Measurements from ENCODE around the gene BYSL. TPM values are rescaled to one million over a fixed set of nuclear protein-coding genes. Genes with fewer than 3 reads are reported as not detected.

The BYSL gene
- total RNA-seq, 2 experiments from 2014 or later: 29.3 to 29.8 TPM

DNA sequence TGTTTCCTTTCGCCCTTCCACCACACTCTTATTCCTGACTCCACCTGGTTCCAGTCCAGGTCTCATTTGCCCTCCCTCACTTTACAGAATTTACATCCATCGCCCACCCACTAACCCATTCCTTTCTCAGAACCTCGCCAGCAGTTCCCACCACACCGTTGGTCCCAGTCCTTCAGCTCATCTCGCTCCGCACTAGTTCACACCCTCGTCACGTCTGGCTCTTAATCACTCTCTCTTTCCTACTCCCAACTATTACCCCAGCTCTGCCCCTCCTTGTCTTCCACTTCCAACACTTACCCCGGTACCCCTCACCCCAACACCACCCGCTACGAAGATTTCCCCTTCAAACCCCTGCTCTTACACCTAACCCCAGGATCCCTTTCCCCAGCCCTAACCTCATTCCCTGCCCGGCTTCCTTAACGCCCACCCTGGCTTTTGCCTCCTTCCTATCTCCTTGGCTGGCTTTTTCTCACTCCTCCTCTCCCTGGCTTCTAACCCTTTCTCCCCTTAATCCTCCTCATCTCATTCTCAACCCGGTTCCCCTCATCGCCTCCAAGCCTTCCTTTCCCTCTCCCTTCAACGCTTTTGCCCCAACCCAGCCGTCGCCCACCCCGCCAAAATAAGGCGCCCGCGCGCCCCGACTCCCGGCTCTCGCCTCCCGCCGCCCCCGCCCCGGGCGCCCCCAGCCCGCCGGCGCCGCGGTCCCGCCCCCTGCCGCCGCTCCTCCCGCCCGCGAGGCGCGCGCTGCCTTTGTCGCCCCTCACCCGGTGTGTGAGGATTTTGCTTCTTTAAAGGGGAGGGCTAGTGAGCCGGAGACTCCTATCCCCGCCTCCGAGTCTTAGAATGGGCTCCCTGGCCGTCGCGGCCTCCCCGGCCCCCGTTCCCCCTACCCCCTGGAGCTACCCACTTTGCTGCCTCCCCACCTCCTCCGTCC is 26.7 kb upstream of the BYSL start:
- Mint-ChIP-seq H3K4me3 (no peak overlapping the region), H3K27ac (peak overlapping the region; percentile 82), H3K36me3 (ENCODE audit: low read depth) (no peaks in the 10 kb centered on the region), H3K27me3 (no peaks in the 10 kb centered on the region), H3K9me3 (no peaks in the 10 kb centered on the region), H3K4me1 (peaks cover 16% of the 10 kb centered on the region)
- ChIA-PET CTCF (interaction anchor here (0.6 to 4.2 kb wide), 6 partner anchors 9 to 177 kb away, joined by 3 to 17 read pairs (median 6); partner anchors contain the start of genes BYSL, MED20 and TOMM6), POLR2A (interaction anchor here (0.6 kb wide), 1 partner anchor 185 kb away, joined by 3 read pairs; no protein-coding TSS in a partner anchor)
- no peak for DNase-seq

DNA sequence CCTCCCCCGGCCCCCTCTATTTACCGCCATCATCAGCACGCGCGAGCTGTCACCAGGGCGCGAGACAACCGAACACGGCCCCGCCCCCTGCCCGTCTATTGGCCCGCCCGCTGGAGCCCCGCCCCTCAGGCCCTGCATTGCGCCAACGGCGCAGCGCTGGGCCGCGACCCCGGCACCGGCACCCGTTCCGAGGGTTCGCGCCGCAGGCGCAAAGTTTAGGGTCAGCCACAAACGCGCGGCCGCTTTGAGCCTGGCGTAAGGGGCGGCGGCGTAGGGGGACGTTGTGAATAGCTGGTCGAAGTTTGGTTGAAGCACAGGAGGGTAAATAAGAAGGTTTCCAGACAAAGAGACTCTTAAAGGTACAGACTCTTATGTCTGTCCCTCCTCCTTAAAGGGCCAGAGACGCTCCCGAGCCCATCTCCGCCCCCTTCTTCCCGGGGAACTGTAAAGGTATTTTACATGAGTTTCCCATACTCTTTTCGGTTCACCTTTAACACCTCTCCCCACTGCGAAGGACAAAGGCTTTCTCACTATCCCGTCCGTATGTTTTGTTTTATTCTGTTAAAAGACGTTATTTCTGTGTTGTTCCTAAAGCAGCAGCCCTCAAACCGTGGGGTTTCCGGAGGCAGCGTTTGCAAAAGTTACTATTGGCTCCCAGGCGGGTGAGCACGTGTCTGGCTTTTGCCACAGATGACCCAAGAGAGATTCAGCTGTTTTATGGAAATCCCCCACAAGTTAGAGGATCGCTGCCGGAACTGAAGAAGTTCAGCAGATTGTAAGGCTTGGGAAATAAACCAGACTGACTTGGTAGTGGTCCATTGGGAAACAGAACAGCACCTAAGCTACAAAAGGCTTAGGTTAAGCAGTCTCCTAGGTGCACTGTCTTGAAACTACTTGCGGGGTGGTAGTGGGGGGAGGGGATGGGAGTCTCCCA is 25.7 kb upstream of the BYSL start, which contains the start of gene USP49:
USP49 (minus strand) TSS at position 76 of the 934 bp plus-strand sequence. CDS start 88,392 bp downstream, outside the sequence.
- no peak within 1 kb of the TSS for H3K4me3 Mint-ChIP-seq
- peak; percentile 92 for DNase-seq
- H3K27ac Mint-ChIP-seq: peak within 1 kb of the TSS; percentile 82
- CTCF ChIA-PET: interaction anchor here (0.9 to 4.2 kb wide), 8 partner anchors 9 to 148 kb away, joined by 3 to 17 read pairs (median 6); partner anchors contain the start of genes BYSL, MED20 and TOMM6
- H3K9me3 Mint-ChIP-seq: no peaks in the 10 kb centered on the region
- POLR2A ChIA-PET: interaction anchor here (0.6 to 1.3 kb wide), 2 partner anchors 146 to 256 kb away, joined by 3 read pairs; no protein-coding TSS in a partner anchor
- H3K36me3 Mint-ChIP-seq (ENCODE audit: low read depth): no peaks in the 10 kb centered on the region
- H3K27me3 Mint-ChIP-seq: no peaks in the 10 kb centered on the region
- peaks cover 16% of the 10 kb centered on the region for H3K4me1 Mint-ChIP-seq

DNA sequence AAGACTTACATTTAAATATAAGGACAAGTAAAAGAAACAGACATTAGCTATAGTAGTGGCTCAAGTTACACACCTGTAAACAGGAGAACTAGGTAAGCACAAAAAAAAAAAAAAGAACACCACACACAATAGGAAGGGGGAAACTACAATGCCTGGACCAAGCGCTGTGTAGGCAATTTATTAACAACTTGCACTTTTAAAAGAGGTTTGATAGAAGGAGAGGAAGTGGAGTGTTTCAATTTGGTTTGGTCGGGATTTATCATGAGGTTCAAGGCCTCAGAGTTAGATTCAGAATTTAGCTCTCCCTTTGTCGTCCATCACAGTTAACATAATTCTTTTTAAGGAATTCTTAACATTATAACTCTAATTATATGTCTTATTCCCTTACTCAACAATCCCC is 25.0 kb upstream of the BYSL start:
- H3K9me3 Mint-ChIP-seq: no peaks in the 10 kb centered on the region
- CTCF ChIA-PET: interaction anchor here (1.1 to 4.2 kb wide), 6 partner anchors 9 to 147 kb away, joined by 3 to 17 read pairs (median 10); partner anchors contain the start of genes BYSL, MED20 and TOMM6
- POLR2A ChIA-PET: interaction anchor here (0.6 to 1.3 kb wide), 2 partner anchors 145 to 256 kb away, joined by 3 read pairs; no protein-coding TSS in a partner anchor
- peaks cover 16% of the 10 kb centered on the region for H3K4me1 Mint-ChIP-seq
- DNase-seq: no peak
- H3K4me3 Mint-ChIP-seq: no peak overlapping the region
- peak overlapping the region; percentile 82 for H3K27ac Mint-ChIP-seq
- no peaks in the 10 kb centered on the region for H3K27me3 Mint-ChIP-seq
- no peaks in the 10 kb centered on the region for H3K36me3 Mint-ChIP-seq (ENCODE audit: low read depth)

GRCh38 chr6:41900861-41901260 is 20.4 kb upstream of the BYSL start:
- no peak for DNase-seq
- Mint-ChIP-seq H3K27ac (no peak overlapping the region), H3K4me1 (peaks cover 33% of the 10 kb centered on the region), H3K4me3 (no peak overlapping the region), H3K27me3 (no peaks in the 10 kb centered on the region), H3K36me3 (ENCODE audit: low read depth) (peaks cover 13% of the 10 kb centered on the region), H3K9me3 (no peaks in the 10 kb centered on the region)
- ChIA-PET POLR2A (no interaction called here), CTCF (interaction anchor here (0.8 to 4.6 kb wide), 4 partner anchors 35 to 157 kb away, joined by 3 to 16 read pairs (median 4); no protein-coding TSS in a partner anchor)

- ChIA-PET POLR2A (no interaction called here), CTCF (interaction anchor here (0.8 to 4.6 kb wide), 3 partner anchors 34 to 146 kb away, joined by 3 to 16 read pairs (median 3); no protein-coding TSS in a partner anchor)
- no peaks in the 10 kb centered on the region for H3K9me3 Mint-ChIP-seq
- DNase-seq: peak; percentile 75
- no peaks in the 10 kb centered on the region for H3K27me3 Mint-ChIP-seq
- H3K4me3 Mint-ChIP-seq: no peak overlapping the region
- peaks cover 21% of the 10 kb centered on the region for H3K36me3 Mint-ChIP-seq (ENCODE audit: low read depth)
- peaks cover 32% of the 10 kb centered on the region for H3K4me1 Mint-ChIP-seq
- H3K27ac Mint-ChIP-seq: no peak overlapping the region
Observed at GRCh38 chr6:41901882-41902519, 19.3 kb upstream of the BYSL start.

DNA sequence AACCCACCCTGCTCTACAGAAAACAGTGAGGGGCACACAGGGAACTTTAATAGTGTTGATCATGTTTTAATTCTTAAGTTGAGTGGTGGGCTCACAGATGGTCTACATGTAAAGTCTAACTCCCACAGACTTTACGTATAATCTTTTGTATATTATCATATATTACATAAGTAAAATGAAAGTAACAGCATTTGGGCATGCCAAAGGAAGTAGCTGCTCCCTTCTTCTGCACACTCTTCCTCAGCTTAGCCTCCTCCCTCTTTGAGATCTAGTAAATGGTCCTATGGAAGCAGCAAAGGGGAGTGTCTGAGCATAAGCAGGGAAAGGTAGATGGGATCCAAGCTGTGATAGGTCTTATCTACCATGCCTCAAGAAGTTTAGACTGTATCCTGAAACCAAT is 11.6 kb upstream of the BYSL start:
- no peak for DNase-seq
- ChIA-PET CTCF (interaction anchor here (0.6 to 1.4 kb wide), 4 partner anchors 11 to 330 kb away, joined by 3 to 5 read pairs (median 4); partner anchors contain the start of genes BYSL, MED20 and TOMM6), POLR2A (no interaction called here)
- Mint-ChIP-seq H3K27me3 (no peaks in the 10 kb centered on the region), H3K4me3 (no peak overlapping the region), H3K36me3 (ENCODE audit: low read depth) (peaks cover 45% of the 10 kb centered on the region), H3K4me1 (peaks cover 38% of the 10 kb centered on the region), H3K9me3 (no peaks in the 10 kb centered on the region), H3K27ac (no peak overlapping the region)

DNA sequence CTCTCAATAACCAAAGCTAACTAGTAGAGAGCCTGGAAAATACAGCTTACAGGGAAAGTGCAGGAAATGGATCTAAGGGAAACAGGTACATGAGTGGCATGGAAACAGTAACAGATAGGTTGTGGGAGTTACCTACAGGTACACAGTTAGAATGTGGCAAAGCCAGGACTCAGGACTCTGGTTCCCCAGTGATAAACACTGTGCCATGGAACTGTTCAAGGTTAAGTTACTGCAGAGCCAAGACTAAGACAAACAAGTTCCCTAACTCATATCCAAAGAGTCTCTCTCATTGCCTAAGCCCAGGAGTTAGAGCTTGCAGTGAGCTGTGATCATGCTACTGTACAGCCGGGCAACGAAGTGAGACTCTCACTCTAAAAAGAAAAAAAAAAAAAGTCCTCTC is 7.0 kb upstream of the BYSL start:
- no peak for DNase-seq
- Mint-ChIP-seq H3K27ac (no peak overlapping the region), H3K4me1 (peaks cover 41% of the 10 kb centered on the region), H3K36me3 (ENCODE audit: low read depth) (peaks cover 32% of the 10 kb centered on the region), H3K4me3 (no peak overlapping the region), H3K9me3 (no peaks in the 10 kb centered on the region), H3K27me3 (no peaks in the 10 kb centered on the region)
- POLR2A ChIA-PET: no interaction called here
- CTCF ChIA-PET: interaction anchor here (0.7 to 1.7 kb wide), 6 partner anchors 11 to 143 kb away, joined by 3 to 6 read pairs (median 5); partner anchors contain the start of gene TOMM6

DNA sequence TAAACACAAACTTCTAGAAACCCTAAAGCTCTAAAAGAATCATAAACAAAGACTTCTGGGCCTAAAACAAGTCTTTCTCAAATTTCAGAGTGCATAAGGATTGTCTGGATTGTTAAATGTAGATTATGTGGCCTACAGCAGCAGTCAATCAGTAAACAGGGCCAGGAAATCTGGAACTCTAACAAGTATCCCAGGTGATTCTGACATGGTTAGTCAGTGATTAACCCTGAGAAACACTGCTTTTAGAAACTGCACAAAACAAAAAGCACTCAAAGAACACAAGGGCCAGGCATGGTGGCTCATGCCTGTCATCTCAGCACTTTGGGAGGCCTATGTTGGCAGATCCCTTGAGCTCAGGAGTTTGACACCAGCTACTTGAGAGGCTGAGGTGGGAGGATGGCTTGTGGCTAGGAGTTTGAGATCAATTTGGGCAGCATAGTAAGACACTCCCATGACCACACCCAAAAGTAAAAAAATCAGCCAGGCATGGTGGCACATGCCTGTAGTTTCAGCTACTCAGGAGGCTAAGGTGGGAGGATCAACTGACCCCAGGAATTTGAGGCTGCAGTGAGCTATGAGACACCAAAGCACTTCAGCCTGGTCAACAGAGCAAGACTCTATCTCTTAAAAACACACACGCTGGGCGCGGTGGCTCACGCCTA is 6.3 kb upstream of the BYSL start:
- peak overlapping the region; percentile 60 for H3K27ac Mint-ChIP-seq
- H3K27me3 Mint-ChIP-seq: no peaks in the 10 kb centered on the region
- no peak for DNase-seq
- ChIA-PET CTCF (interaction anchor here (0.7 to 1.7 kb wide), 7 partner anchors 10 to 143 kb away, joined by 4 to 6 read pairs (median 5); no protein-coding TSS in a partner anchor), POLR2A (no interaction called here)
- H3K9me3 Mint-ChIP-seq: no peaks in the 10 kb centered on the region
- peaks cover 32% of the 10 kb centered on the region for H3K36me3 Mint-ChIP-seq (ENCODE audit: low read depth)
- H3K4me1 Mint-ChIP-seq: peaks cover 43% of the 10 kb centered on the region
- no peak overlapping the region for H3K4me3 Mint-ChIP-seq

DNA sequence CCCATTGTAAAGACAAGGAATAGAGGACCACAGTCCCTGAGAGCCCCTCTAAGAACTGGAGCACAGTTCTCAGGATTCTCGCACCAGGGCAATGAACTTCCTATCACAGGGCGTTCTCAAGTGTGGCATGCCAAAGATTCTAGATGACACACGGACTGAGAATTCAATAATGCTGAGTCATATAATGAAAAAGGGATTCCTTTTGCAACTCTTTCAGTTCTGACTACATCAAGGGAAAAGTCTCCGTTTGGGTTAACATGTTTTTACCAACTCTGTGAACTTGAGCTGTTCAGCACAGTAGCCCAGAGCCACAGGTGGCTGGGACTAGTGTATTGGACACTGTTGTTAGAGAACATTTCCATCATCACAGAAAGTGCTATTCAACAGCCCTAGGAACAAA is 3.8 kb upstream of the BYSL start:
- Mint-ChIP-seq H3K4me1 (peaks cover 52% of the 10 kb centered on the region), H3K36me3 (ENCODE audit: low read depth) (peaks cover 25% of the 10 kb centered on the region), H3K27me3 (no peaks in the 10 kb centered on the region), H3K9me3 (no peaks in the 10 kb centered on the region), H3K27ac (no peak overlapping the region), H3K4me3 (no peak overlapping the region)
- ChIA-PET POLR2A (interaction anchor here (0.6 to 0.7 kb wide), 2 partner anchors 11 to 542 kb away, joined by 3 read pairs; no protein-coding TSS in a partner anchor), CTCF (interaction anchor here (1.0 kb wide), 1 partner anchor 130 kb away, joined by 3 read pairs; the partner anchor contains the start of gene TOMM6)
- no peak for DNase-seq

GRCh38 chr6:41921712-41921998 is 356 bp downstream of the BYSL start:
- no peak for DNase-seq
- H3K27me3 Mint-ChIP-seq: no peaks in the 10 kb centered on the region
- H3K27ac Mint-ChIP-seq: peak overlapping the region; percentile 98
- H3K4me3 Mint-ChIP-seq: peak overlapping the region; percentile 100
- POLR2A ChIA-PET: interaction anchor here (0.6 to 1.3 kb wide), 4 partner anchors 9 to 75 kb away, joined by 3 to 5 read pairs (median 4); no protein-coding TSS in a partner anchor
- peaks cover 55% of the 10 kb centered on the region for H3K4me1 Mint-ChIP-seq
- peaks cover 20% of the 10 kb centered on the region for H3K36me3 Mint-ChIP-seq (ENCODE audit: low read depth)
- no peaks in the 10 kb centered on the region for H3K9me3 Mint-ChIP-seq
- CTCF ChIA-PET: interaction anchor here (0.5 to 25.3 kb wide), 19 partner anchors 12 to 838 kb away, joined by 3 to 412 read pairs (median 5); partner anchors contain the start of genes CCND3, TAF8, TOMM6 and USP49

DNA sequence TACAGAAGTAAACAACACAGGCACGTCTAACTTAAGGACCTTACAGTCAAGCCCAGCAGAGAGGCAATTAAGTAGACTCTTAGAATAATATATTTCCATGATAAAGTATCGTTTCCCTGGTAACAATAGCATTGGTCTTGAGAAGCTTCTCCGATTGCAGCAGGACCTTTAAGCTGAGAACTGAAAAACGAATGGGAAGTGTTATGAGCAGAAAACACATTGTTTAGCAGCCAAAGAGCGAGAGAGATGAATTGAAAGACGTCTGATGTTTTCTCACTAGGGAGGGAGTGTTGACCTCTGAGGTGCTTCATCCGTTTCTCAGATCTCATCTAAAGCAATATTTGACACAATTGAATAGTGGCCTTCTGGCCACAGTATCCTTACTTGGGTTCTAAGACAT is 855 bp downstream of the BYSL start:
- CTCF ChIA-PET: interaction anchor here (0.6 to 25.3 kb wide), 12 partner anchors 13 to 642 kb away, joined by 3 to 412 read pairs (median 6); partner anchors contain the start of genes CCND3, TAF8, TOMM6 and USP49
- Mint-ChIP-seq H3K27ac (peak overlapping the region; percentile 98), H3K36me3 (ENCODE audit: low read depth) (peaks cover 20% of the 10 kb centered on the region), H3K9me3 (no peaks in the 10 kb centered on the region), H3K27me3 (no peaks in the 10 kb centered on the region), H3K4me1 (peaks cover 55% of the 10 kb centered on the region), H3K4me3 (peak overlapping the region; percentile 100)
- DNase-seq: no peak
- POLR2A ChIA-PET: interaction anchor here (0.6 to 1.2 kb wide), 2 partner anchors 75 to 119 kb away, joined by 5 to 6 read pairs; no protein-coding TSS in a partner anchor
